Choroid plexus epithelial cell (primary cell): ENCODE data around the gene LRRC47.
"Not testable (repeated sequence)": the region's sequence is repeated elsewhere in the genome, so short reads cannot be mapped to it uniquely, and the experiment has no call there.

Experiments used
- DNase-seq: peaks from one replicate; pipeline ENCODE4 v3.0.0-alpha.2; 2010; ENCODE audit warnings: low read depth
- H3K4me3 ChIP-seq: 2 replicates; pipeline ENCODE4 v1.5.1; 2011; ENCODE audit warnings: low read depth, mild to moderate bottlenecking, control low read depth, low read length, moderate library complexity
- CTCF ChIP-seq: conservative IDR thresholded peaks from 2 replicates; pipeline ENCODE4 v1.5.1; 2011; ENCODE audit warnings: low read depth, mild to moderate bottlenecking, control low read depth, inconsistent platforms, low read length, moderate library complexity

LRRC47 gene

GRCh38 chr1:3805038-3805437, 8.7 kb upstream of the LRRC47 start:
- no peak overlapping the region for H3K4me3 ChIP-seq
- TF ChIP-seq CTCF, result no peak
- no peak for DNase-seq

- H3K4me3 ChIP-seq, result not testable (repeated sequence)
Measured at GRCh38 chr1:3804627-3804944, 8.3 kb upstream of the LRRC47 start.

GRCh38 chr1:3803905-3804626, 7.8 kb upstream of the LRRC47 start:
- no peak overlapping the region for H3K4me3 ChIP-seq
- no peak for TF ChIP-seq CTCF
- DNase-seq, result no peak

More at GRCh38 chr1:3804627-3804944, 8.3 kb upstream of the LRRC47 start:
- not testable (repeated sequence) for DNase-seq

DNA sequence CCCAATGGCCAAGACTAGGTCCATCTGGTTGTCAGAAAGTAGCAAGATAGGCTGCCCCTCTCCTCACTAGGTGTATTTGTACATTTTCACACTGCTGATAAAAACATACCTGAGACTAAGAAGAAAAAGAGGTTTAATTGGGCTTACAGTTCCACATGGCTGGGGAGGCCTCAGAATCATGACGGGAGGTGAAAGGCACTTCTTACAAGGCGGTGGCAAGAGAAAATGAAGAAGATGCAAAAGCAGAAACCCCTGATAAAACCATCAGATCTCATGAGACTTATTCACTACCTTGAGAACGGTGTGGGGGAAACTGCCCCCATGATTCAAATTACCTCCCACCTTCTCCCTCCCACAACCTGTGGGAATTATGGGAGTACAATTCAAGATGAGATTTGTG, 4.5 kb upstream of the LRRC47 start:
- not testable (repeated sequence) for DNase-seq, H3K4me3 ChIP-seq

GRCh38 chr1:3799976-3800685, 3.8 kb upstream of the LRRC47 start:
- H3K4me3 ChIP-seq, result no peak overlapping the region
- DNase-seq, result no peak
- TF ChIP-seq CTCF, result no peak

DNA sequence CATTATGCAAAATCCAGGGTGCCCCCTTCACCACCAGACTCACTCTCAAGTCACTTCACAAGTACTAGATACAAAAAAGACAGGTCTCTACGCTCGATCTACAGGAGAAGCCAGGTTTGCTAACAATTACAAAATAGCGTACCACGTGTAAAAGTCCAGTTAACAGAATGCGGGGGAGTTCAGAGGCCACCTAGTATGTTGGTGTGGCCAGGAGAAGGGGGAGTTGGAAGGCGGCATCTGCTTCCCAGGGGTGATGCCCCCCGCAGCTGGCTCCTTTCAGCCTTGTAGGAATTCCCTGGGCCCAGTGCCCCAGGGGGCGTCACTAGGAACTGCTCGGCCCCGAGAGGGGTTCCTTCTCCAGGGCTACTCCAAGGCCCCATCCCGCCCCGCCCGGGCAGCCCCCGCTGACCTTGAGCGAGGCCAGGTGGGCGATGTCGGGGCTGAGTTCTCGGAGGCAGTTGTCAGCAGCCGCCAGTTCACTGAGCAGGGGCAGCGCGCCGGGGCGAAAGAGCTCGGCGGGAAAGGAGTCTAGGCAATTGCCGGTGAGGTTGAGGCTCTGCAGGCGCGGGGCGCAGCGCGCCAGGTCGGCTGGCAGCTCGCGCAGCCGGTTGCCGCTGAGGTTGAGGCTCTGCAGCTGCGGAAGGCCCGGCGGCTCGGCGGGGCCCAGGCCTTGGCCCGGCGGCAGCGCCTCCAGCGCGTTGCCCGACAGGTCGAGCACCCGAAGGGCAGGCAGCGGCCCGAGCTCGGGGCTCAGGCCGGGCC, 664 bp downstream of the LRRC47 start:
- peak overlapping the region; percentile 77 for H3K4me3 ChIP-seq
- DNase-seq, result peak; percentile 18
- TF ChIP-seq CTCF, result no peak

DNA sequence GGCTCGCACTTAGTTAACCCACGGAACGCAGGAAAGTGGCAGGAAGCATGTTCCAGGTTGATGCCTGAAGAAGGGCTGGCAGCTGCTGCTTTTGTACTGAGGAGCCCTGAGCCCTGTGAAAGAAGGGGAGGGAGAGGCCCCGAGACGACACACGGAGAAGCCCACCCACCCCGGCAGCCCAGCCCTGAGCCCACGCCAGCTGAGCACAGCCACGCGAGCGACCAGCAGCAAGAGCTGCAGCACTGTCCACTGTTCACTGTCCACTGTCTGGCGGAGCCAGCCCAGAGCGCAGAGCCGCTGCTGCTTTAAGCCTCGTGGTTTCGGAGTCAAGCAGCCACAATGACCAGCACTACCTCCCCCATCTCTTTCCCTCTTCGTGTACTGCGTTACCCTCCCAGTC, 5.3 kb downstream of the LRRC47 start:
- no peak overlapping the region for H3K4me3 ChIP-seq
- no peak for DNase-seq
- no peak for TF ChIP-seq CTCF
